Measurements from ENCODE around the gene NKG7.
A peak's percentile ranks its signal among the peaks of the same experiment; 100 is the strongest.

NKG7 gene

GRCh38 chr19:51339313-51339686, 33.2 kb downstream of the NKG7 start:
- no peak for DNase-seq
- peak overlapping the region; percentile 74 for H3K4me2 ChIP-seq (ENCODE audit: insufficient read depth, low read length)
- peaks cover 13% of the 10 kb centered on the region for H3K4me1 ChIP-seq (ENCODE audit: insufficient read depth, low read length)
- no peaks in the 10 kb centered on the region for H4K20me1 ChIP-seq (ENCODE audit: insufficient read depth, low read length)
- no peaks in the 10 kb centered on the region for H3K9me3 ChIP-seq (ENCODE audit: insufficient read depth, low read length, severe bottlenecking)
- H3K4me3 ChIP-seq (ENCODE audit: low read depth in 1 of 2, low read length in 2 of 2) = peak overlapping the region; percentile 30 to 62; a peak in 3 of 4 replicates
- peak overlapping the region; percentile 46; the same call in 1 of the 2 replicates for H3K9ac ChIP-seq (ENCODE audit: low read depth, low read length)
- H2AFZ ChIP-seq (ENCODE audit: low read depth, low read length) = peak overlapping the region; percentile 74
- H3K36me3 ChIP-seq (ENCODE audit: insufficient read depth, low read length) = no peaks in the 10 kb centered on the region
- no peak overlapping the region for H3K27ac ChIP-seq (ENCODE audit: low read length)
- no peaks in the 10 kb centered on the region for H3K27me3 ChIP-seq (ENCODE audit: insufficient read depth, low read length, poor library complexity)
- TF ChIP-seq CTCF (IDR thresholded peaks at IDR 0.05; ENCODE audit: borderline replicate concordance, extremely low read depth, low read length, poor library complexity, severe bottlenecking) (no peak), EZH2 (IDR thresholded peaks at IDR 0.05; ENCODE audit: borderline replicate concordance, low read depth, low read length, severe bottlenecking) (no peak)
- no peaks in the 10 kb centered on the region for H3K79me2 ChIP-seq (ENCODE audit: insufficient read depth, low read length)
- ATAC-seq (ENCODE audit: insufficient read depth, low read depth) = peak; percentile 3; the same call in 1 of the 3 replicates

GRCh38 chr19:51338563-51339312, 33.7 kb downstream of the NKG7 start:
- peak overlapping the region; percentile 46 for H3K9ac ChIP-seq (ENCODE audit: low read depth, low read length)
- H3K4me2 ChIP-seq (ENCODE audit: insufficient read depth, low read length) = peak overlapping the region; percentile 74
- peak overlapping the region; percentile 74 for H2AFZ ChIP-seq (ENCODE audit: low read depth, low read length)
- no peaks in the 10 kb centered on the region for H3K9me3 ChIP-seq (ENCODE audit: insufficient read depth, low read length, severe bottlenecking)
- H3K4me3 ChIP-seq (ENCODE audit: low read depth in 1 of 2, low read length in 2 of 2) = peak overlapping the region; percentile 30 to 62; a peak in 3 of 4 replicates
- TF ChIP-seq EZH2 (IDR thresholded peaks at IDR 0.05; ENCODE audit: borderline replicate concordance, low read depth, low read length, severe bottlenecking) = no peak
- TF ChIP-seq CTCF (IDR thresholded peaks at IDR 0.05; ENCODE audit: borderline replicate concordance, extremely low read depth, low read length, poor library complexity, severe bottlenecking) = peak; percentile 91
- no peaks in the 10 kb centered on the region for H3K79me2 ChIP-seq (ENCODE audit: insufficient read depth, low read length)
- H3K27me3 ChIP-seq (ENCODE audit: insufficient read depth, low read length, poor library complexity) = no peaks in the 10 kb centered on the region
- H4K20me1 ChIP-seq (ENCODE audit: insufficient read depth, low read length) = no peaks in the 10 kb centered on the region
- peaks cover 13% of the 10 kb centered on the region for H3K4me1 ChIP-seq (ENCODE audit: insufficient read depth, low read length)
- peak; percentile 92 for ATAC-seq (ENCODE audit: insufficient read depth, low read depth)
- no peak overlapping the region for H3K27ac ChIP-seq (ENCODE audit: low read length)
- H3K36me3 ChIP-seq (ENCODE audit: insufficient read depth, low read length) = no peaks in the 10 kb centered on the region
- peak; percentile 86 for DNase-seq

- no peaks in the 10 kb centered on the region for H3K9me3 ChIP-seq (ENCODE audit: insufficient read depth, low read length, severe bottlenecking)
- H3K27ac ChIP-seq (ENCODE audit: low read length) = no peak overlapping the region
- H2AFZ ChIP-seq (ENCODE audit: low read depth, low read length) = peak overlapping the region; percentile 74
- DNase-seq (no peak), ATAC-seq (ENCODE audit: insufficient read depth, low read depth) (no peak)
- H3K79me2 ChIP-seq (ENCODE audit: insufficient read depth, low read length) = no peaks in the 10 kb centered on the region
- 0 out of 4 replicates have a peak overlapping the region, but pooled peaks of 1 of the 2 experiments have one; percentile 62 for H3K4me3 ChIP-seq (ENCODE audit: low read depth in 1 of 2, low read length in 2 of 2)
- peaks cover 13% of the 10 kb centered on the region for H3K4me1 ChIP-seq (ENCODE audit: insufficient read depth, low read length)
- peak overlapping the region; percentile 46; the same call in 1 of the 2 replicates for H3K9ac ChIP-seq (ENCODE audit: low read depth, low read length)
- no peaks in the 10 kb centered on the region for H4K20me1 ChIP-seq (ENCODE audit: insufficient read depth, low read length)
- peak overlapping the region; percentile 74 for H3K4me2 ChIP-seq (ENCODE audit: insufficient read depth, low read length)
- no peaks in the 10 kb centered on the region for H3K27me3 ChIP-seq (ENCODE audit: insufficient read depth, low read length, poor library complexity)
- TF ChIP-seq EZH2 (IDR thresholded peaks at IDR 0.05; ENCODE audit: borderline replicate concordance, low read depth, low read length, severe bottlenecking) = no peak
- no peak for TF ChIP-seq CTCF (IDR thresholded peaks at IDR 0.05; ENCODE audit: borderline replicate concordance, extremely low read depth, low read length, poor library complexity, severe bottlenecking)
- no peaks in the 10 kb centered on the region for H3K36me3 ChIP-seq (ENCODE audit: insufficient read depth, low read length)
These were observed 34.4 kb downstream of the NKG7 start for GRCh38 chr19:51337861-51338562.

Data from DND-41 (cell line).